HG03469 (cell line): ENCODE measurements around the gene LRTM2.

Experiments
- ATAC-seq: cut with Tn5 transposase; IDR thresholded peaks from one replicate; pipeline ENCODE4 v1.9.1; 2021; ENCODE audit warnings: mild to moderate bottlenecking, moderate library complexity, moderate number of reproducible peaks; ENCODE audit not compliant: unreplicated experiment

Gene LRTM2

GRCh38 chr12:1864456-1864855 is 44.1 kb downstream of the LRTM2 start:
- ATAC-seq = no peak

GRCh38 chr12:1864867-1865266 is 44.5 kb downstream of the LRTM2 start:
- ATAC-seq = no peak

- no peak for ATAC-seq
Observed at GRCh38 chr12:1865284-1865866, 45.0 kb downstream of the LRTM2 start.

DNA sequence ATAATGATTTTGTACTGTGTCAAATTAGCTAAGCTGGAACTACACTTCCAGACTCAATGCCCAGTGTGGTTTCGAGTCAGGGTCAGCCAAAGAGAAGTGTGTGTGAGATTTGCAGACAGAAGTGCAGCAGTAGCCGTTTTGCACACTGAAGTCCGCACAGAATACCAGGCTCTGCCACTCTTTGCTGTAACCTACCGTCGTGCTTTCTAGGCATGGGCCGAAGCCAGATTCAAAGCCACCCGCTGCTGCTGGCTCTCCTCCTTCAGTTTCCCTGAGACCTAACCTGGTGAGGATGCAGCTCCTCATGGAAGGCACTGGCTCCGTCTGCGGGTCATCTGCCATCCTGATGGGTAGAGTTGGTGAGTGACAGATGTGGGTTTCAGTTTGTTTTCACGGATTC is 48.8 kb downstream of the LRTM2 start:
- no peak for ATAC-seq

DNA sequence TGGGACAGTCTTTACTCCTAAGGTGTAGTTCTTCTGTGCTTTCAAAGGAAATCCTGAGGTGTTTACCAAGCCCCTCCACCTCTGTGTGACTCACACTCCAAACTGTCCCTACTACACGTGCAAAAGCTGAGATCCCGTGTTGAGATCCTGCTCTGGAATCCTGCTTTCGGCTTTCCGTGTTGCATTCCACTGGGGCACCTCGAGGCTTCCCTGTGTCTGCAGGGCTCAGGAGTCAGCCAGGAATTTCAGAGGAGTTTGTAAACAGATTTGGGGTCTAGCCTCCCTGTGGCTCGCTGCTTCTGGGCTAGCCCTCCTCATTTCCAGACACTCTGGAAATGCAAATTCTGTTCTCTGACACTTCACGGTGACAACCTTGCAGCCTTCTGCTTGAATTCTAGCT is 49.7 kb downstream of the LRTM2 start:
- ATAC-seq = no peak

DNA sequence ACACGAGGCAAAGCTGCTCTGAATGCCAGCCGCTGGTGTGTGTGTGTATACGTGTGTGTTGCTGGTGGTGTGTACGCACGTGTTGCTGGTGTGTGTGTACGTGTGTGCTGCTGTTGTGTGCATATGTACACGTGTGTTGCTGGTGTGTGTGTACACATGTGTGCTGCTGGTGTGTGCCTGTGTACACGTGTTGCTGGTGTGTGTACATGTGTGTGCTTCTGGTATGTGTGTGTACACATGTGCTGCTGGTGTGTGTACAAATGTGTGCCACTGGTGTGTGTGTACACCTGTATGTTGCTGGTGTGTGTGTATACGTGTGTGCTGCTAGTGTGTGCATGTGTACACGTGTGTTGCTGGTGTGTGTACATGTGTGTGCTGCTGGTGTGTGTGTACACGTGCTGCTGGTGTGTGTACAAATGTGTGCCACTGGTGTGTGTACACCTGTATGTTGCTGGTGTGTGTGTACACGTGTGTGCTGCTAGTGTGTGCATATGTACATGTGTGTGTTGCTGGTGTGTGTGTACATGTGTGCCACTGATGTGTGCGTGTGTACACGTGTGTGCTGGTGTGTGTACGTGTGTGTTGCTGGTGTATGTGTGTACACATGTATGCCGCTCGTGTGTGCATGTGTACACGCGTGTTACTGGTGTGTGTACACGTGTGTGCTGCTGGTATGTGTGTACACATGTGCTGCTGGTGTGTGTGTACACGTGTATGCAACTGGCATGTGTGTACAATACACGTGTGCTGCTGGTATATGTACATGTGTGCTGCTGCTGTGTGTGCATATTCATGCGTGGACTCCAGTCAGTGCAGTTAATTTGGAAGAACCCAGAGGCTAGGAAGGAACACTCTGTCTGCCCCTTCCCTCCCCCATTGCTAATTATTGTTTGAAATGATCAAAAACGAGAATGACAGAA is 50.9 kb downstream of the LRTM2 start:
- ATAC-seq = no peak

DNA sequence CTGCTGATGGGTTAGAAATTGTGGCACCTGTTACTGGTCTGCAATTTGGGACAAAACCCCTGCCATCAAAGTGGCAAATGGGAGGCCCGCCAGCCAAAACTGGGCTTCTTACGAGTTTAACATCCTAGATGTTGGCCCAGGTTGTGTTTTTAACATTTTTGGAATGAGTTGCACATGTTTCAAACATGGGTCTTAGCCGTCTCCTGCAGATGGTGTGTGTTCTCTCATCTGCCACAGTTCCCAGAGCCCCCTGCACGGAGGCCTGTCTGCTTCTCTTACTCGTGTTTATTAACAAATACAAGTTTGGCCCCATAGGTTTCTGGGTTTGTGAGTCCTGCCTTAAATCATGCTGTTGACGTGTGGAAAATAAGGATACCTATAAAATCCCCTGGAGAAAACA is 51.6 kb downstream of the LRTM2 start:
- ATAC-seq = no peak

DNA sequence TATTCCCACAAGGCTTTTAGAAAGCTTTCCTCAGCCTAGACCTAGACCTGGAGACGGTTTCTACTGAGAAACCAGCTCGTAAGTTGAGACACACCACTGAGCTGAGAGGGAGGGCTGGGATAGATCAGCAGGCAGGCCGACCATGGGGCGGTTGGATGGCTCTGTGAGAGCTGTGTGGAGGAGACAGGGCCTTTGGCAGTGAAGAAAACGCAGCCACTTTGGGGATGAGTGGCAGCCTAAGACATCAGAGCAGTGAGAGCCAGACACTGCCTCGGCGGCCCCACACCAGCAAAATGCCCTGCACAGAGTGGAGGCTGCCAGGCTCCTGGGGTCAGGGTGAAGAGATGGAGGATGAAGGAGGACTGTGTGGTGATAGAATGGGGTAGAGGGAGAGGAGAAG is 52.1 kb downstream of the LRTM2 start:
- ATAC-seq = no peak

DNA sequence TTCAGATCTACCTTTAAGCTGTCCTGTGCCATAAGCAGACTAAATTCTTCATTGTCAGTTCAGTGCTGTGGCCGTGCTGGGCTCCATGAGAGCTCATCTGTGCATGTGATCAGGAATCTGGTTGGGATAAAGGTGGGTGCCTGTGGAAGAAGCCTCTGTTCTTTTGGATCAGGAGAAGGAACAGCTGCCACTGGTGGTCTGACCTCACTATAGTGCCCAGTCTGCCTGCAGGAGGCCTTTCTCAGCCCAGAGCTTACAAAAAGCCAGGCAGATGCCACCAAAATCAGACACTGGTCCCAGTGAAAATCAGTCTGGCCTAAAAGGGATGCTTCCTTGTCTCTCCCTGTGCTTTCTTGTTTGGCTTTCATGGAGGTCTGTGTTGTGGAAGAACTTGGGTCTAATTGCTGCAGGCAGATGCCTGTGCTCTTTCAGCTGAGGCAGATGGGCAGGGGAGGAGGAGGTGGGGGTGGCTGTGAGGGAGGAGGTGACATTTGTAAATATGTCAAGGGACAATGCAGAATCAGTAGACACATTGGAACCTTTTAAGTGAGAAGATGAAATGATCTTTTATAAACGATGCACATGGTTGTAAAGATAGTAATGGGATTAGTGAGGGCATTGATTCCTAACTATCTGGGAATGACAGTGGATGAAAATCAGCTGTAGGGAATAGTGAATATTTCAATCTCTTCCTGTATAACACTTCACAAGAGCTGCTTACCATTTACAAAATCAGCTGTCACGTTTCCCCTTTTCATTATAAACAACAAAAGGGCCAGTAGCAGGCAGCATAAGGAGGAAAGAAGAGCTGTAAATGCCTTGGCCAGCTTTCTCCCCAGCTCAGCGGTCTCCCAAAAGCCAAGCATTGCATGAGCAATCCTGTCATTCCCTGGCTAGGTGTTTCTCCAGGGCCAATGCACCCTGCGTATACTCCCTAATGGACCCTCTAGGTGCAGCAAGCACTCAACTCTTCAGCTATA is 53.5 kb downstream of the LRTM2 start:
- ATAC-seq = no peak

- ATAC-seq = no peak
Observed at GRCh38 chr12:1875608-1876007, 55.2 kb downstream of the LRTM2 start.

DNA sequence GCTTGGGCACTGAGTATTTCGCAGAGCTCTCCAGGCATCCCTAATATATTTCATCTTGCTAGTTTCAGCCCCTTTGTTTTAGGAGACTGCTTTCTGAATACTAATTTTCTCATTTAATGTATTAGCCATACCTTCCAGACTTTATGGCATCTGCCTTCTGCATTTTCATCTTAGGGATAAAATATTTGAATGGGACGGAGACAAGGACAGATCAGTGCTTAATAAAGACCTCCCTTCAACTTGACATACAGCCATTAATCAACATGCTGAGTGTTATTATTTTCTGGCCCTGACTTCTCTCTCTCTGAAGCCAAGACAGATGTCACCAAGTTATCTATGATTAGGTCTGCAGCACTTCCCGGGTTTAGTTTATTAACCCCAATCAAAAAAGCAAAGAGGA is 55.7 kb downstream of the LRTM2 start:
- ATAC-seq = no peak

- no peak for ATAC-seq
Observed at GRCh38 chr12:1877169-1877878, 57.0 kb downstream of the LRTM2 start.

- no peak for ATAC-seq
Observed at GRCh38 chr12:1878214-1878613, 57.8 kb downstream of the LRTM2 start.

GRCh38 chr12:1878695-1879094 is 58.3 kb downstream of the LRTM2 start:
- ATAC-seq = no peak

GRCh38 chr12:1879633-1880032 is 59.3 kb downstream of the LRTM2 start:
- no peak for ATAC-seq

- ATAC-seq = no peak
Observed at GRCh38 chr12:1880153-1880845, 59.9 kb downstream of the LRTM2 start.

- ATAC-seq = no peak
Observed at GRCh38 chr12:1880876-1881275, 60.5 kb downstream of the LRTM2 start.

DNA sequence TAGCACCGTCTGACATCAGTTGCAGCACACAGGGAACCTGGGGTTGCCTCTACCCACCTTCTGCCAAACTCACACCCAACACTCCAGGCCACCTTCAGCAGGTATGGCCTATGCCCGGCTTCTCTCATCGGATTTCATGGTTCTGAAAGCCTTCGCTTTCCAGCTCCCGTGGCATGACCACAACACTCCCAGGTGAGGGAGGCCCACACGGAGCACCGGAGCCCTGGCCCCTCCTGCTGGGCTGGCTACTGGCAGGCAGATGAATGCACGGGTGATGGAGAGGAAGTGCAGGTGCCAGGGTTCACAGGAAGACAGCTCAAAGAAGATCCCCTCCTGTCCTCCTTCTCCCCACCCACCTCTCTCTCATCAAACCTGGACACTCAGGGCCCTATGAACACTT is 60.9 kb downstream of the LRTM2 start:
- ATAC-seq = no peak

GRCh38 chr12:1881936-1882335 is 61.6 kb downstream of the LRTM2 start:
- ATAC-seq = no peak

DNA sequence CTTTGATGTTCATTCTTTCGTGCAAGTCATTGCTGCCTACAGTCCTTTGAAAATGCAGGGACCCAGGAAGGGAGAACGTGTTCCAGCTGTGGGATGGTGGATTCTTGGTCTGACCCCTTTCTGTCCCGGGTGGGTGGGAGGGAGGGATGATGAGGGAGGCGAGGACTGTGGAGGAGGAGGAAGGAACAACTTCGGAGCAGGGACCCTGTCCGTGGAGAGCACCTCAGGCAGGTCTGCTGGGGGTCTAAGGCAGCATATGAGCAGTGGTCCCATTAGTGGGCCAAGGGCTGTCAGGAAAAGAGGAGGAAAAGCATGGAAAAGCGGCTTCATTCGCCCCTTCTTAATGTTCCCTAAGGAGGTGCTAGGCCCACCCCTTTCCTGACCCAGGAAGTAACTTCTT is 62.0 kb downstream of the LRTM2 start:
- ATAC-seq = no peak
